Fibroblast of peridontal ligament (primary cell): ENCODE data around the gene SRGAP2C.
"Not testable (repeated sequence)": the region's sequence is repeated elsewhere in the genome, so short reads cannot be mapped to it uniquely, and the experiment has no call there.

Experiments used
- DNase-seq: peaks from one replicate; pipeline ENCODE4 v3.0.0-alpha.2; 2010; ENCODE audit errors: extremely low read depth

SRGAP2C gene

DNA sequence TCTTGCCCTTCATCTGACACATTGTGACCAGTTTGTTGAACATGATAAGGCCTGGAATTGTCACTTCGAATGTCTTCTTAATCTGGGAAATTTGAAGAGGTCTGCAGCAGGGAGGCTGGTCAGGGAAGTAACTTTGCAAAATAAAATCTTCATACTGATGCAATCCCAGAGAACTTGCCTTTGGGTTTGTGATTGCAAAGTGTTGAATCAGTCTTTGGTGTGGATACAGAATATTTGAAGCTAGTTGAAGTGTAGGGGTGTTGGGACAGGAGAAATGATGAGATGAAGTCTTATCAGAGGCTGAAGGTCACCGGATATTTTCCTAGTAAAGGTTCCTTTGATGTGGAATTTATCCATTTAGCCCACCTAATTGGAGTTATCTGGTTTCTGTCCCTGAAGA is 42.1 kb downstream of the SRGAP2C start:
- not testable (repeated sequence) for DNase-seq

DNA sequence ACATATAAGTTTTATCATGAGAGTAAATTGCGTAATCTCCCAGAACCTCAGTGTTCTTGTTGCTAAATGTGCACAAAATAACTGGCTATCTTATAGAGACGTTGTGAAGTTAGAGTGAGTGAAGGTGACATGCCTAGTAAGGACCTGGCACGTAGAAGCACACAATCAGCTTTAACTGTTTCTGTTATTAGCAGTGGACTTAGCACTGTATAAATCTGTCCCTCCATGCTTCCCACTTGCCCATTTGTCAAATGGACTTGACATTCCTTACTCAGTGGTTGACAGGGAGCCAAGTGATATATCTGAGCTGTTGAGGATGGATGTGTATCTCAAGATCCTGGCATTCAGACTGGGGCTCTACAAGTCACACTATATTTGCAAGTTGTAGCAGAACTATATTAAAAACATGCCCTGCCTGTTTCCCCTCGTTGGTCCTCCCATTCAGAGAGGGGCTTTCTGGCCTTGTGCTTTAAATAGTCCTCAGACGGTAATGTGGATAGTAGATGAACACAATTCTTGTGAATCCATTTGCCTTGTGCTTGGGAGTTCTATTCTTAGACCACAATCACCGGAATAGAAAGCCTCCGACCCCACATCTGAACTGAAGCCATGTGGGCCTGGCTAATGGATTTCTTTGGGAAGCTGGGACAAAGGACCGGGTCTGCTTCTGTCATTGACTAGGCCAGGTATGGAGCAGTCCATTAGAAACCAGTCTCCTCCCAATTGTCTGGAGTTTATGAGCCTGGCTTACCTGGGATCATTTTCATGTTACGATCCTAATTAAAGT is 43.0 kb downstream of the SRGAP2C start:
- not testable (repeated sequence) for DNase-seq

DNA sequence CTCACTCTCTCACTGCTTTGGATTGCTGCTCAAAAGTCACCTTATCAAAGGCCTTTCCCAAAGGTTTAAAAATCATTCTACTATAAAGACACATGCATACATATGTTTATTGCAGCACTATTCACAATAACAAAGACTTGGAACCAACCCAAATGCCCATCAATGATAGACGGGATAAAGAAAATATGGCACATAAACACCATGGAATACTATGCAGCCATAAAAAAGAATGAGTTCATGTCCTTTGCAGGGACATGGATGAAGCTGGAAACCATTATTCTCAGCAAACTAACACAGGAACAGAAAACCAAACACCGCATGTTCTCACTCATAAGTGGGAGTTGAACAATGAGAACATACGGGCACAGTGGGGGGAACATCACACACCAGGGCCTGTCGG is 45.9 kb downstream of the SRGAP2C start:
- not testable (repeated sequence) for DNase-seq

DNA sequence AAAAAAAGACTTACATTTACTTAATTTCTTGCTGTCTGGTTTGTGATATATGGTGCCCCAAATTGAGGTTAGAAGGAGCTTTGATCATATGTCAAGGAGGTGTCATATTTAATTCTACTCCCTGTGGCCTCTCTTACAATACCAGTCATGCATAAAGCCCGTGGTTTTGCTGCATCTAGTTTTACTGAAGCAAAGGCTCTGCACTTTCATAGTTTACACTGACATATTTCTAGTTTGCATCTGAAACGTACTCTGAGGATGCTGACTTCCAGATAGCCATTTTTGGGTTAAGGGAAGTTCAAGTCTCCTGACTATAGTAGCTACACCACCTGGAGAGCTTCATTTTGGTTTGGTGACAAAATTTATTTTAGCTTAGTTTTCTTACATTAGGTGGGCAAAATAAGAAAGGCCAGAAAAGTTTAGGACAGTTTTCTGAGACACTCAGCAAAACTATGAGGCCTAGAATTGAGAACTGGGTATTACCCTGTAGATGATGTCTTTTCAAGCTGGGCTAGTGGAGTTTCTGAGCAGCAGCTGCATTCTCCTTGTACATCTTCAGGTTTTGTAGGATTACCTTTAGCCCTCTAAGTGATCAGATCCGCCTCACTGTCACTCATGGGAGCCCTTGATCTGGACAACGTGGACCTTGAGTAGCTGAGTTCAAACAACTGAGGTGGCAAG is 47.8 kb downstream of the SRGAP2C start:
- not testable (repeated sequence) for DNase-seq

DNA sequence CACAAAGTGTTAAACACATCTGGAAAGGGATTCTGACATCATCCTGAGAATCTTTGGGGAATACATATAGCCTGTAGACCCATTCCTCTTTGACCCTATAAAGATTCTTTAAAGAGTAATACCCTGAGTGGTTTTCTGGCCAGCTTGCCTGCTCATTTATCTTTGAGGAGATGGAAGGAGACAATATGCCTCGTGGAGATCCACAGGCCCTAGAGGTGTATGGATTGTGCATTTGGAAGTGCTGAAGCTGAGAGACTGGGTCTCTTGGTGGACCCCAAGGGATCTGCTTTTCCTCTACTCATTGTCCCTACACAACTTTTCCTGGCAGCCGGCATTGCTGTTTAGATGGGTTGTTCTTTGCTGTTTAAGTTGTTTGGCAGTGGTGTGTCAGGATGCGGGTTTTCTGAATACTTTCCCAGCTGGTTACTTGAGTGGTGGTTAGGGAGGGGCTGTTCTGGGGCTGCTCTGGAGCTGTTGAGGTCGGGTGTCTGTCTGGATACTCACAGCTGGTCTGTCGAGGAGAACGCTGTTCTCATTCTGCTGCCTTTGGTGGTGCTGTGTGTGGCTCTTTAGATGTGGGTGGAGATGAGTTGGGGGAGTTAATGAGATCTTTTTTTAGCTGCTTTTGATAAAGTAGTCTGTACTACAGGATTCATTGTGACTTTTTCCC is 49.5 kb downstream of the SRGAP2C start:
- DNase-seq: not testable (repeated sequence)

DNA sequence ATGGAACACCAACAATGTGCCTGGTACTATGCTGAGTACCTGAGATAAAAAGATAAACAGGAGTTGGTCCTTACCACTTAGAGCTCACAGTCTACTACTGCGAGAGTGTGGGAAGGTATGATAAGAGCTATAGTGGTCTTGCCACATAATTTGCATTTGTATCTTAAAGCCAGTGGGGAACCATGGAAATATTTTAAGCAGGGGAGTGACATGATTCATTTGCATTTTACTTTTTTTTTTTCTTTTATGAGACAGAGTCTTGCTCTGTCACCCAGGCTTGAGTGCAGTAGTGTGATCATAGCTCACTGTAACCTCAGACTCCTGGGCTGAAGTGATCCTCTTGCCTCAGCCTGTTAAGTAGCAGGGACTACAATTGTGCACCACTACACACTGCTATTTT is 53.6 kb downstream of the SRGAP2C start:
- not testable (repeated sequence) for DNase-seq

DNA sequence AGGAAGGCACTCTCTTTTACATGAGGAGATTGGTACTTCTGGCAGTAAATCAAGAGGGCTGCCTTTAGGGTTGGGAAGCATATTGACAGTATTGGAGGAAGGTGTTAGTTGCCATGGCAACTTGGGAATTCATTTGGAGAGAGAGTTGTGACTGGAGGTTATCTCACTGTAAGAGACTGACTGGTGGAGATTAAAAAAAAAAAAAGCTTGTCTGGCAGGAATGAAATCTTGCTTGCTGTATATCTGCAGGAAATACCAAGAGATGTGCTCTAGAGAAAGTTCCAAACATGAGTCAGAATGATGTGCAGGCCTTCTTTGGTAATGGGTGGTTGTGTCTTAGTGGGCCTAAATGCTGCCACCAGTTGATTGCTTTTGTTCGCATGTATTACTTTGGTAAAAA is 59.1 kb downstream of the SRGAP2C start:
- not testable (repeated sequence) for DNase-seq

DNA sequence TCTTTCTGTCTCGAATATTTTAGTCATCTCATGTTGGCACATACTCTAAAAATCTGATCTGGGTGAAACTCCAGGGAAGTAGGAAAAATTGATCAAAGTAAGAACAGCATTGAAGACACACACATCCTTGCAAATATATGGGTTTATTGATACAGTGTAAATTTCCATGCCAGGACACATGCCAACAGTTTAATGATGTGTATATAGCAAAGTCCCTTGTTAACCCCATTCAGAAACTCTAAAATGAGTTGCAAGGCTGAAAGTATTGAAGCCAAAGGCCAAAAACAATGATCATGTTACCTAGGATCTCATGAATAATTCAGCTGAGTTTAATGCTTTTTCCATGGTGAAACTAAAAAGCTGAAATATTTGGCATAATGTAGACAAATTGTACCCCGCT is 61.6 kb downstream of the SRGAP2C start:
- not testable (repeated sequence) for DNase-seq

DNA sequence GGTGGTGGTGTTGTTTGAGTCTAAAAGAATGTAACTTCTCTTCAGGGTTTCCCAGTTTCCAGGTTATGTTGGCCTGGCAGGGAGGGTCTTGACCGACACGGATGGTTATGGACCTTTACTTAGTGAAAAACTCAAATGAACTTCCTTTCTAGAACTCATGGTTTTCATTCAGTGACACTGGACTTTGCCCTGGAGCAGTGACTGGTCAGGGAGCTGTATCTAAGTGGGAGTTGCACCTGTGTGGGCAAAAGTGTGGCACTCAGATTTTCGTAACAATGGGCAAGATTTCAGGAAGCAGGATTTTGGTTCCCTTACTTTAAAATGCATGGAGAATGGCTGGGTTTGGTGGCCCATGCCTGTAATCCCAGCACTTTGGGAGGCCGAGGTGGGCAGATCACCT is 67.9 kb downstream of the SRGAP2C start:
- not testable (repeated sequence) for DNase-seq

DNA sequence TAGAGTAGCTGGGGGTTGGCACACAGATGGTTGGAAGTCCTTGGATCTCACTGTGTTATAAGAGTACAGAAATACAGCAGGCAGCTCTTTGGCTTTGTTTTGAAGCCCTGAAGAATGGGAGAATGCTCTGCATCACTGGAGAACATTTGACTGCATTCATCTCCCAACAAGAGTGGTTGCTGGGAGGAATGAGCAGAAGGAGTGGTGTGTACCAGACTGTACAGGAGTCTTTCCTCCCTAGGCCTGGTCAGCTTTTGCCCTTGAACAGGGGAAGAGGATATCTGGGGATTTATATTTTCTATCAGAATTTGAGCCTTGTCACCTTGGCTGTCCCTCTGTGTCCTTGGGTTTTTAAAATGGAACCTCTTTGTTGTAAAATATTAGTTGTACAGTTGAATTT is 69.8 kb downstream of the SRGAP2C start:
- DNase-seq: not testable (repeated sequence)

DNA sequence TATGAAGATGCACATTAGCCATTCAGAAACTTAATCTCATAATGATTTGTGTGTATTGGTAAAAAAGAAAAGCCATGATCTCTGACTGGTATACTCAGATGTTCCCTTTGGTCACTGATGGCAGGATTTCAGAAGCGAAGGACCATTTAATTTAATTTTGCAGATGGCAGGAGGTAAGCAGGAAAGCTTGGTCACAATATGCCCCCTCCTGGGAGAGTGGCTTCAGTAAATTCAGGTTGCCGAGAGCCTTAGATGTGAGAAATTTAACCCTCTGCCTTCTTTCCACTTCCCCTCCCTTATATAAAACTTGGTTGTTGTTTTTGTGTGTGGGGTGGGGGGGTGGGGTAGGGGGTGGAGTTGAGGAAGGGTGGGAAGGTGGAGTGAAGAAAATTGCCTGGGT is 72.9 kb downstream of the SRGAP2C start:
- not testable (repeated sequence) for DNase-seq

DNA sequence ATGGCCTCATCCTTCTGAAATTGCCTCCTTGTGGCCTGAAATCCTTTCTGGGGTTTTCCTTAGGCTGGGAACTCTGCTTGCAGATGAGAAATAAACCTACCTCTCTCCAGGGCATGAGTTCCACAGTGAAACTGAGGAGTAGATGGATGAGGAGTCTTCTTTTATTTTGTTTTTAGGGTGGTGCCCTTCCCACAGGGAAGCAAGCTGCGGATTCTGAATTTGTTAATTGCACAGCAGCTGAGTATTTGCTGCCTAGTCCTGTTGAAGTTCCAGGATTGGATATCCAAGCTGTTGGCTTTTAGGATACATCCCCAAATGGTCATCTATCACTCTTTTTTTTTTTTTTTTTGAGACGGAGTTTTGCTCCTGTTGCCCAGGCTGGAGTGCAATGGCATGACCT is 73.4 kb downstream of the SRGAP2C start:
- DNase-seq: not testable (repeated sequence)

DNA sequence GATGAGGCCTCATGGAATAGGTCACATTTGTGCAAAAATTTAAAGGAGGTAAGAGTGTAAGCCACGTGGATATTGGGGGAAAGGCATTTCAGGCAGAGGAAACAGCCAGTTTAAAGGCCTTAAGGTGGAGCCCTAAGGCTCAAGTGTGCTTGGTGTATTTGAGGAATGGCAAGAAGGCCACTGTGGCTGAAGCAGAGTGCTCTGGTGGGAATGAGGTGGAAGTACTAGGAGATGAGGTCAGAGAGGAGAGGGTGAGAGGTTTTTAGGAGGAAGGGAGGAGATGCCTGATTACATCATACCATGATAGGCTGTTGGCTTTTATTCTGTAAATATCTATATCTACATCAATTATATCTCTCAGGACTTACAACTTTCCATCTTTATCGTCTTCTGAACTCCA is 75.4 kb downstream of the SRGAP2C start:
- not testable (repeated sequence) for DNase-seq

DNA sequence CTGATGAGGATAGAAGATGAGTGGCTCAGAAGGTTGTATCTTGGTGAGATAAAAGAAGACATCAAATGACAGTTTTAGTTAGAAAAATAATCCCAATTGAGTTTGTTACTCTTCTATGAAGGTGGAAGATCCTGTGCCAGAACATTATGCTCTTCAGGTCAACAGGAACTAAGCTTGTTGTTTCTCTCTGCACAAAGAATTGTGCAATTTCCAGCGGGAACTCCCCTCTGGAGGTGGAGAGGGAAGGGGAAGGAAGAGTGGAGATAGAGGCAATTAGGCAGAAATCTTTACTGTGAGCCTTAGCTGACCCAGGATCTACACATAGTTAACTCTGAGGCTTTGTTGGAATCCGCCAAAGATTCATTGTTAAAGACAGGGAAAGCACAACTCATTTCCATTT is 77.4 kb downstream of the SRGAP2C start:
- not testable (repeated sequence) for DNase-seq

DNA sequence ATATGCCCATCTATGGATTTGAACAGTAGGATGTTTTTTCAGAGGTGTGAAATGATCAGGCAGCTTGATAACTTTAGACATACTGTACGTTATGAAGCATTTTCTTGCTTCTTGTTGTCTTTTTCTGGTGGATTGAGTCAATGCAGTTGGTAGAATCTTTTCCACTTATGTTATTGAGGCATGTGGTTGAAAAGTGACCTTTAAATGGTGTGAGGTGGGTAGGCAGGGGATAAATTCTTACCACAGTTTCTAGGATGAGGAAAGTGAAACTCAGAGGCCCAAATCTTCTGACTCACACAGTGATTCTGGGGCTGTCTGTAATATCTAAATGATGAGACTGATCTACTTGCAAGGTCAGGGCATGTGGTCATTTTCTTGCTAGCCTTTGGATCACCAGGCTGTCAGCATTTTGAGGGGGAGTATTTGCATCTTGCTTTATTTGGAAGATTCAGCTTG is 79.0 kb downstream of the SRGAP2C start:
- DNase-seq: peak; percentile 61

DNA sequence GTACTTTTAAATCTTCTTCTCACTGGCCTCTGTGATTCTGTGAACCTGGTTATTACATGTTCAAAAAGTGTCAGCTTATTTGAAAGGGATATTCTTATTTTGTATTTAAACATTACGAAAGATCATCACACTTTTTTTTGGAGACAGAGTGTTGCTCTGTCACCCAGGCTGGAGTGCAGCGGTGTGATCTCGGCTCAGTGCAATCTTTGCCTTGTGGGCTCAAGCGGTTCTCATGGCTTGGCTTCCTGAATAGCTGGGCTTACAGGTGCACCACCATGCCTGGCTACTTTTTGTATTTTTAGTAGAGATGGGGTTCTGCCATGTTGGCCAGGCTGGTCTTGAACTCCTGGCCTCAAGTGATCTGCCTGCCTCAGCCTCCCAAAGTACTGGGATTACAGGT is 82.3 kb downstream of the SRGAP2C start:
- not testable (repeated sequence) for DNase-seq

DNA sequence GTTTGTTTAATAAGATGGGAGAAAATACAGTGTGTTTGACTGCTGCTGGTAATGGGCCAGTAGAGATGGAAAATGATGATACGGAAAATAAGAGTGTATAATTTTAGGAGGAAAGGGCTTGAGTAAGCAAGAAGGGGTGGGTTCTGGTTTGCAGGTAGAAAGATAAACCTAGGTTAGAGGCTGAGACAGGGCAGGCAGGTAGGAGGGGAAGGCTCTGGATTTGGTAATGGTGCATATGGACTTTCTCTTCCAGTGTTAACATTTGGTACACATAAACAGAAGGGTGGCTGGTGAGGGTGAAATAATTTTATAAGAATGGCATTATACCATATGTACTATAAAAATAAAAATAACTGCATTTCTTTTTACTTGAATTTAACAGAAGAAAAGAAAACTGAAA is 84.5 kb downstream of the SRGAP2C start:
- not testable (repeated sequence) for DNase-seq

DNA sequence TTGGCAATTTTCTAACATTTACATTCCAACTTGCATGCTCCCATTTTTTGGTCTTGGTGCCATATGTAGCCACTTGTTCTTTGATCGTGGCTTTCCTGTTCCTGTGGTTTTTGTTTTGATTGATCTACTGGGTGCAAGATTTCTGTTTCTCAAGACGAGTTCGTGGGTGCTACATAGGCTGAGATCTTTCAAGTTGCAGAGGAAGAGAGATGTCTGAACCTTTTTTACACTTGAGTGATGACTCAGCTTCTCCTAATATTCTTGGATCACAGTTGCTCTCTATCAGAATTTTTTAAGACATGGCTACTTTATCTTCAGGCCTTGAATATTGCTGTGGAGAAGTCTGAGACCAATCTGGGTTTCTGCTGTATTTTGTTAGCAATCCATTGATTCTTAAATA is 85.2 kb downstream of the SRGAP2C start:
- DNase-seq: not testable (repeated sequence)

DNA sequence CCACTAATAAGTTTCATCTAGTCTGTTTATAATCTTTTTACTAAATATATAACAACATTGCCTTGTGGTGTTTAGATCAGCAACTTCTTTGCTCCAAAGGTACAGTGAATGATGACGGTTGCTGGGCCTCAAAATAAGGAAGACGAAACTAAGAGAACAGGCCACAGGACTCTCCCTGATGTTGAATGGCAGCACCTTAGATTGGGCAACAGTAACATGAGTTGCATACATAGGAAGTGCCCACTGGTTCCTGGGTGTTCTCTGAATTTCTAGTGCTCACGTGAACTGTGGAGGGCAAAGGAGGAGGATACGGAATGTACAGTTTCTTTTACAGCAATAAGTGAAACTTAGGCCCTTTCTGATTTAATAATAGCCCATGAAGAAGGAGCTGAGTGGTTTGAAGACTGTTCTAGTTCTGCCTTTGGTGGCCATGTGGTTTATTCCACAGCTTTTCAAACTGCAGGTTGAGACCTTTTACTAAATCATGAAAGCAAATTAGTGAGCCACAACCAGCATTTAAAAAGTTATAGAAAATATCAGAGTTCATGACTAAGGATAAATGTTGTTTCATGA is 86.5 kb downstream of the SRGAP2C start:
- not testable (repeated sequence) for DNase-seq

DNA sequence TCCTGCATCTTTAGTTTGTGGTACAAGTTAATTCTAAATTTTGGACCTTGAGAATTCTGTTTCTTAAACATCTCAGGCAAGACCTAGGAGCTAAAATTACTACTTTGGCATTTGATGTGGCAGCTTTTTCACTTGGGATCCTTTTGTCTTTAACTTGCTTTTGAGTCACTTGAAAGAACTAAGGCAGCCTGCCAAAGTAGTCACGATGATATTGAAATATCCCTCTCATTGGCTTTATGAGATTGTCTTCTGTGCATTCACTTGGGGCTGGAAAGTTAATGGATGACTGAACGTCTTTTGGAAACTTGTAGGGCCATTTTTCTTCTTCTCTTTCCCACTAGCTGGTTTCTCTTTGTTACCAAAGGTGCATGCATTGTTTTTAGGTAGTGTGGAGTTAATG is 90.7 kb downstream of the SRGAP2C start:
- DNase-seq: peak; percentile 8

DNA sequence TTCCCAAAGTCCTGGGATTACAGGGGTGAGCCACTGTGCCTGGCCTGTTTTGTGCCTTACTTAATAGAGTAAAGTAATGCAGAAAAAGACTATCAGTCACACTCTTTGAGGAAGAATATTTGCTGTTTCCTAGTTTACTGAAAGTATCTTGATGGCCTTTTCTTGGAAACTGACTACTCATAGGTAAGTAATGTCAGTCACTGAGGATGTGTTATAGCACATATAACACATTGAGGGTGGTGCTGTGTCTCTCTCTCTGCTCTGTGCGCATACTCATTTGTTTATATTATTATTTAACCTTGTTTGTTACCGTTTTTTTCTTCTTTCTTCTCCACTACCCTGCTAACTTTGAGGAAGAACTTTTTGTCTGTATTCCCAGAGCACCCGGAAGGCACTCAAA is 93.4 kb downstream of the SRGAP2C start:
- not testable (repeated sequence) for DNase-seq
